Endothelial cell of umbilical vein (primary cell): ENCODE measurements around the gene WDR7. TPM values are rescaled to one million over a fixed set of nuclear protein-coding genes. Genes with fewer than 3 reads are reported as not detected.

Experiments
- BruUV-seq: library from RNA; stranded (reverse); fragments of 400-500 nt; replicated peaks from 2 replicates; lab custom pipeline; 2021; lab: Mats Ljungman, UMichigan
- CTCF ChIA-PET: fragments of 300-600, 350-600 bp; sonication (Branson Sonifier 250); formaldehyde crosslinking; loops from one replicate; lab custom pipeline; 2021; ENCODE audit warnings: antibody characterized with exemption, inconsistent platforms; lab: Charles Lee
- POLR2A ChIA-PET: fragments of 300-600, 350-600 bp; sonication (Branson Sonifier 250); formaldehyde crosslinking; loops from one replicate; lab custom pipeline; 2021; ENCODE audit warnings: antibody characterized with exemption, inconsistent platforms; lab: Charles Lee
- DNase-seq: peaks from one replicate; pipeline ENCODE4 v3.0.0-alpha.2; 2011; ENCODE audit warnings: low read depth, low spot score
- FAIRE-seq: peaks from 2 replicates; lab custom pipeline; 2011; peaks lifted over from hg19 to GRCh38; lab: Jason Lieb, UNC
- H2AFZ ChIP-seq: 2 replicates; pipeline ENCODE4 v1.6.0; 2012; ENCODE audit warnings: low read depth, low read length, control low read depth, inconsistent platforms
- H3K27ac ChIP-seq: 2 replicates; pipeline ENCODE4 v1.5.1; 2011; ENCODE audit warnings: low read depth, mild to moderate bottlenecking, control low read depth, low read length, moderate library complexity; ENCODE audit not compliant: insufficient read depth
- H3K27me3 ChIP-seq, 2 experiments: 2 replicates each; pipeline versions ENCODE4 v1.6.0 to v1.6.1; 2011; ENCODE audit warnings: low read length in 2 of 2, mixed read lengths in 1 of 2; ENCODE audit not compliant: control insufficient read depth in 2 of 2, insufficient read depth in 2 of 2
- H3K36me3 ChIP-seq, 2 experiments: 2 replicates in 1 of 2; 3 replicates in 1 of 2; pipeline ENCODE4 v1.5.1; 2011; ENCODE audit warnings: low read length in 2 of 2, mild to moderate bottlenecking in 1 of 2, moderate library complexity in 1 of 2; ENCODE audit not compliant: control insufficient read depth in 2 of 2, insufficient read depth in 2 of 2; ENCODE audit errors: extremely low read depth in 1 of 2
- H3K4me1 ChIP-seq: 3 replicates; pipeline ENCODE4 v1.5.1; 2011; ENCODE audit warnings: mild to moderate bottlenecking, low read length; ENCODE audit not compliant: control insufficient read depth, insufficient read depth; ENCODE audit errors: extremely low read depth
- H3K4me2 ChIP-seq: 2 replicates; pipeline ENCODE4 v1.6.1; 2011; ENCODE audit warnings: low read length, control low read depth, mixed read lengths; ENCODE audit not compliant: insufficient read depth
- H3K4me3 ChIP-seq, 3 experiments: fragments of 200-600 bp in 1 of 3; sonication (generic), shearing (Covaris generic) in 1 of 3; replicated peaks in 1 of 3; 2 replicates each; pipeline ENCODE4 v1.5.1; 2011 to 2016; ENCODE audit warnings: control low read depth in 3 of 3, low read length in 3 of 3, mild to moderate bottlenecking in 2 of 3, inconsistent platforms in 1 of 3, low read depth in 1 of 3, moderate library complexity in 1 of 3; ENCODE audit not compliant: insufficient read depth in 1 of 3
- H3K79me2 ChIP-seq: 2 replicates; pipeline ENCODE4 v1.6.0; 2012; ENCODE audit warnings: low read length, inconsistent platforms; ENCODE audit not compliant: control insufficient read depth, insufficient read depth
- H3K9ac ChIP-seq: replicated peaks from 2 replicates; pipeline ENCODE3; 2011; ENCODE audit warnings: low read length, control low read depth; ENCODE audit not compliant: insufficient read depth; ENCODE audit errors: extremely low read depth
- H3K9me1 ChIP-seq: replicated peaks from 3 replicates; pipeline ENCODE4 v1.6.0; 2011; ENCODE audit warnings: mild to moderate bottlenecking, low read length; ENCODE audit not compliant: control insufficient read depth, insufficient read depth; ENCODE audit errors: extremely low read depth
- H3K9me3 ChIP-seq: replicated peaks from 2 replicates; pipeline ENCODE4 v1.5.1; 2012; ENCODE audit warnings: low read length, inconsistent platforms; ENCODE audit not compliant: control insufficient read depth, insufficient read depth
- H4K20me1 ChIP-seq: replicated peaks from 2 replicates; pipeline ENCODE3; 2011; ENCODE audit warnings: mild to moderate bottlenecking, low read length; ENCODE audit not compliant: control insufficient read depth, insufficient read depth; ENCODE audit errors: extremely low read depth
- CTCF ChIP-seq, 2 donors: IDR thresholded peaks; 1 replicate in 1 of 2; 2 replicates in 1 of 2; pipeline ENCODE4 v1.5.1; 2011; ENCODE audit warnings: low read length in 2 of 2, mild to moderate bottlenecking in 2 of 2, moderate library complexity in 2 of 2, control low read depth in 1 of 2, inconsistent platforms in 1 of 2, low read depth in 1 of 2; ENCODE audit not compliant: insufficient read depth in 1 of 2; ENCODE audit errors: extremely low read depth in 1 of 2
- EZH2 ChIP-seq: IDR thresholded peaks from 2 replicates; pipeline ENCODE4 v1.6.1; 2012; ENCODE audit warnings: borderline replicate concordance, low read depth, mild to moderate bottlenecking, moderate library complexity, low read length, inconsistent platforms; ENCODE audit not compliant: severe bottlenecking
- FOS ChIP-seq: IDR thresholded peaks from 2 replicates; pipeline ENCODE4 v1.6.1; 2011; ENCODE audit warnings: mild to moderate bottlenecking, low read length, moderate library complexity, borderline replicate concordance; ENCODE audit not compliant: insufficient read depth
- GATA2 ChIP-seq: IDR thresholded peaks from 2 replicates; pipeline ENCODE4 v1.7.0; 2011; ENCODE audit warnings: low read depth, mild to moderate bottlenecking, moderate library complexity, mixed read lengths, low read length; ENCODE audit not compliant: insufficient read length, insufficient read depth
- JUN ChIP-seq: IDR thresholded peaks from 2 replicates; pipeline ENCODE4 v1.6.1; 2011; ENCODE audit warnings: borderline replicate concordance, low read depth; ENCODE audit not compliant: insufficient read length, insufficient read depth
- MYC ChIP-seq: IDR thresholded peaks from one replicate; pipeline ENCODE4 v1.6.1; 2011; ENCODE audit warnings: mild to moderate bottlenecking, low read depth, low read length
- POLR2A ChIP-seq: IDR thresholded peaks from 2 replicates; pipeline ENCODE4 v1.6.1; 2012; ENCODE audit warnings: low read depth, mild to moderate bottlenecking, control low read depth, low read length
- POLR2AphosphoS5 ChIP-seq: IDR thresholded peaks from 2 replicates; pipeline ENCODE4 v1.6.1; 2012; ENCODE audit warnings: low read depth, mild to moderate bottlenecking, control low read depth, low read length, moderate library complexity; ENCODE audit not compliant: insufficient read depth
- dilution Hi-C: fragments of 300-500 bp; cut with MboI; formaldehyde crosslinking; loops from one replicate; pipeline ENCODE4 v1.15.0; 2019; ENCODE audit warnings: low sequenced_read_pairs; ENCODE audit not compliant: extremely low pct_ligation_motif_present
- intact Hi-C: fragments of 100-400 bp; cut with micrococcal nuclease; formaldehyde crosslinking; loops from one replicate; pipeline ENCODE4 v1.10.0; 2022
- polyA plus RNA-seq, 4 experiments: library from polyadenylated mRNA; depleted of rRNA in 3 of 4; stranded (reverse) in 3 of 4; unstranded in 1 of 4; fragments of >200 nt; gene quantifications; 2 replicates each; pipeline versions ENCODE4 v1.2.1 to v1.2.3, GENCODE V29; 2011 to 2012; ENCODE audit warnings: missing spikeins in 1 of 4
- total RNA-seq: library from RNA; stranded (reverse); gene quantifications from 2 replicates; pipeline ENCODE4 v1.2.3, GENCODE V29; 2021
- TF ChIP-seq, protein P1 (sequence below): IDR thresholded peaks from 2 replicates; pipeline ENCODE4 v1.6.1; 2011; ENCODE audit not compliant: insufficient read depth, insufficient read length

WDR7 gene
- total and polyA plus RNA-seq, 2 donors (not counting 3 experiments of a cell fraction or from before 2014, with no cell fraction given): 5.9 to 19.0 TPM

- Histone ChIP-seq H3K79me2 (no peaks in the 10 kb centered on the region), H3K9me3 (no peaks in the 10 kb centered on the region), H3K27me3 (no peaks in the 10 kb centered on the region), H3K36me3 (no peaks in the 10 kb centered on the region), H3K4me2 (no peak overlapping the region), H3K27ac (no peak overlapping the region), H3K4me3 (no peak overlapping the region), H3K9ac (no peak overlapping the region), H3K4me1 (no peaks in the 10 kb centered on the region), H3K9me1 (no peaks in the 10 kb centered on the region), H4K20me1 (no peaks in the 10 kb centered on the region), H2AFZ (no peak overlapping the region)
- TF ChIP-seq JUN (no peak), EZH2 (no peak), GATA2 (no peak), POLR2A (no peak), FOS (no peak), MYC (no peak), POLR2AphosphoS5 (no peak)
- TF ChIP-seq, protein P1, sequence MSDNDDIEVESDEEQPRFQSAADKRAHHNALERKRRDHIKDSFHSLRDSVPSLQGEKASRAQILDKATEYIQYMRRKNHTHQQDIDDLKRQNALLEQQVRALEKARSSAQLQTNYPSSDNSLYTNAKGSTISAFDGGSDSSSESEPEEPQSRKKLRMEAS: no peak
- CTCF ChIA-PET: interaction anchor here (0.9 kb wide), 1 partner anchor 11 kb away, joined by 4 read pairs; no protein-coding TSS in a partner anchor
- DNase-seq: no peak
- FAIRE-seq: no peak
- no TSS peak for BruUV-seq
- dilution Hi-C loops: no loop called here
- POLR2A ChIA-PET: no interaction called here
- intact Hi-C loops: no loop called here
Measured at GRCh38 chr18:56901919-56902318, 250.8 kb downstream of the WDR7 start.

DNA sequence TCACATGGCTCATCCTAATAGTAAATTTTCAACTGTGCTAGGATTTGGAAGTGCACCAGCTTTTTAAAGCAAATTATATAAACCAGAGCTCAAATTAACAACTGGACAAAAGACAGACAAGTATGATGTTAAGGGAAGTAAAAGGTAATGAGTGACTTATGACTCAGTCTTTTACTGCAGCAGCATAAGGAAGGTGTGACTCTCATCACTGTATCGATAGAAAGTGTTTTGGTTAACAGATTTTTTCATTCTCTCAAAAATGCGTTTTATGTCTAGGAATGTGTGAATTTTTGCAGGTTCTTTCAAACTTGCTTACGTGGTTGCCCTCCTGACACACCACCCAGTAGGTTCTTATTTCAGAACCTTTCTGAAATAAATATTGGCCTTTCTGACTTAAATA is 251.5 kb downstream of the WDR7 start:
- DNase-seq (no peak), FAIRE-seq (no peak)
- Histone ChIP-seq H4K20me1 (no peaks in the 10 kb centered on the region), H3K79me2 (no peaks in the 10 kb centered on the region), H3K36me3 (no peaks in the 10 kb centered on the region), H3K9me1 (no peaks in the 10 kb centered on the region), H3K9ac (no peak overlapping the region), H3K27ac (no peak overlapping the region), H3K4me3 (no peak overlapping the region), H2AFZ (no peak overlapping the region), H3K4me2 (no peak overlapping the region), H3K9me3 (no peaks in the 10 kb centered on the region), H3K27me3 (no peaks in the 10 kb centered on the region), H3K4me1 (no peaks in the 10 kb centered on the region)
- intact Hi-C loops: no loop called here
- ChIA-PET POLR2A (no interaction called here), CTCF (no interaction called here)
- dilution Hi-C loops: no loop called here
- TF ChIP-seq JUN: no peak
- TF ChIP-seq MYC: no peak
- TF ChIP-seq, protein P1: no peak
- no peak for TF ChIP-seq CTCF (IDR thresholded peaks at IDR 0.05; ENCODE audit: extremely low read depth in 1 of 2, insufficient read depth in 1 of 2, low read depth in 1 of 2, low read length in 2 of 2)
- TF ChIP-seq POLR2AphosphoS5: no peak
- TF ChIP-seq POLR2A: no peak
- no peak for TF ChIP-seq FOS
- TF ChIP-seq EZH2: no peak
- no peak for TF ChIP-seq GATA2
- no TSS peak for BruUV-seq
